GM12801 (cell line): ENCODE results near the gene IL17RA.

Source experiments
- CTCF ChIP-seq: IDR thresholded peaks from one replicate; pipeline ENCODE4 v1.5.1; 2011; ENCODE audit warnings: control low read depth; ENCODE audit not compliant: insufficient read length; ENCODE audit errors: extremely low read depth

IL17RA gene

GRCh38 chr22:17143826-17144225 is 59.0 kb downstream of the IL17RA start:
- TF ChIP-seq CTCF: no peak

GRCh38 chr22:17145021-17145680 is 60.4 kb downstream of the IL17RA start:
- TF ChIP-seq CTCF: no peak

- no peak for TF ChIP-seq CTCF
Measured at GRCh38 chr22:17149076-17149815, 64.4 kb downstream of the IL17RA start.

- TF ChIP-seq CTCF: no peak
Measured at GRCh38 chr22:17152340-17152739, 67.5 kb downstream of the IL17RA start.

GRCh38 chr22:17152971-17153370 is 68.2 kb downstream of the IL17RA start:
- TF ChIP-seq CTCF: no peak

GRCh38 chr22:17155941-17156340 is 71.1 kb downstream of the IL17RA start:
- TF ChIP-seq CTCF: no peak

GRCh38 chr22:17157714-17158113 is 72.9 kb downstream of the IL17RA start:
- no peak for TF ChIP-seq CTCF
